ENCODE data around the gene IL18R1. TPM values are rescaled to one million over a fixed set of nuclear protein-coding genes. Genes with fewer than 3 reads are reported as not detected.
"Not testable (repeated sequence)": the region's sequence is repeated elsewhere in the genome, so short reads cannot be mapped to it uniquely, and the experiment has no call there.

The IL18R1 gene
- total RNA-seq, 1 donor from 2014 or later, result 5.3 TPM

GRCh38 chr2:102313950-102314349 lies 41.6 kb upstream of the IL18R1 start:
- FAIRE-seq (no peak), DNase-seq (ENCODE audit: low read depth) (peak; percentile 34)
- Histone ChIP-seq H3K36me3 (ENCODE audit: control insufficient read depth, insufficient read depth, low read length) (no peaks in the 10 kb centered on the region), H3K4me3 (ENCODE audit: low read depth, low read length) (no peak overlapping the region), H3K27me3 (ENCODE audit: control insufficient read depth, insufficient read depth, low read length) (no peaks in the 10 kb centered on the region)
- TF ChIP-seq CTCF (IDR thresholded peaks at IDR 0.05; ENCODE audit: insufficient read depth, low read length, severe bottlenecking), result no peak

- H3K4me3 ChIP-seq (ENCODE audit: low read depth, low read length), result no peak overlapping the region
- FAIRE-seq (no peak), DNase-seq (ENCODE audit: low read depth) (peak; percentile 30)
- no peaks in the 10 kb centered on the region for H3K27me3 ChIP-seq (ENCODE audit: control insufficient read depth, insufficient read depth, low read length)
- no peak for TF ChIP-seq CTCF (IDR thresholded peaks at IDR 0.05; ENCODE audit: insufficient read depth, low read length, severe bottlenecking)
- H3K36me3 ChIP-seq (ENCODE audit: control insufficient read depth, insufficient read depth, low read length), result no peaks in the 10 kb centered on the region
Measured at GRCh38 chr2:102315921-102316320, 39.7 kb upstream of the IL18R1 start.

GRCh38 chr2:102317715-102318114 lies 37.9 kb upstream of the IL18R1 start:
- H3K27me3 ChIP-seq (ENCODE audit: control insufficient read depth, insufficient read depth, low read length), result no peaks in the 10 kb centered on the region
- peak; percentile 93 for DNase-seq (ENCODE audit: low read depth)
- no peak for FAIRE-seq
- H3K4me3 ChIP-seq (ENCODE audit: low read depth, low read length), result no peak overlapping the region
- H3K36me3 ChIP-seq (ENCODE audit: control insufficient read depth, insufficient read depth, low read length), result no peaks in the 10 kb centered on the region
- no peak for TF ChIP-seq CTCF (IDR thresholded peaks at IDR 0.05; ENCODE audit: insufficient read depth, low read length, severe bottlenecking)

GRCh38 chr2:102318437-102318836 lies 37.2 kb upstream of the IL18R1 start:
- H3K36me3 ChIP-seq (ENCODE audit: control insufficient read depth, insufficient read depth, low read length), result no peaks in the 10 kb centered on the region
- no peaks in the 10 kb centered on the region for H3K27me3 ChIP-seq (ENCODE audit: control insufficient read depth, insufficient read depth, low read length)
- FAIRE-seq (no peak), DNase-seq (ENCODE audit: low read depth) (no peak)
- no peak for TF ChIP-seq CTCF (IDR thresholded peaks at IDR 0.05; ENCODE audit: insufficient read depth, low read length, severe bottlenecking)
- no peak overlapping the region for H3K4me3 ChIP-seq (ENCODE audit: low read depth, low read length)

- FAIRE-seq (no peak), DNase-seq (ENCODE audit: low read depth) (no peak)
- no peak for TF ChIP-seq CTCF (IDR thresholded peaks at IDR 0.05; ENCODE audit: insufficient read depth, low read length, severe bottlenecking)
- Histone ChIP-seq H3K27me3 (ENCODE audit: control insufficient read depth, insufficient read depth, low read length) (no peaks in the 10 kb centered on the region), H3K4me3 (ENCODE audit: low read depth, low read length) (no peak overlapping the region), H3K36me3 (ENCODE audit: control insufficient read depth, insufficient read depth, low read length) (no peaks in the 10 kb centered on the region)
Measured at GRCh38 chr2:102321941-102322719, 33.5 kb upstream of the IL18R1 start.

GRCh38 chr2:102324914-102325313 lies 30.7 kb upstream of the IL18R1 start:
- not testable (repeated sequence) for DNase-seq (ENCODE audit: low read depth); FAIRE-seq; H3K27me3 ChIP-seq (ENCODE audit: control insufficient read depth, insufficient read depth, low read length); H3K4me3 ChIP-seq (ENCODE audit: low read depth, low read length); H3K36me3 ChIP-seq (ENCODE audit: control insufficient read depth, insufficient read depth, low read length)

All from bronchial epithelial cell (primary cell).